H9 (cell line): Measurements from ENCODE around the gene PDXDC1. TPM values are rescaled to one million over a fixed set of nuclear protein-coding genes. Genes with fewer than 3 reads are reported as not detected.

Source experiments
- DNase-seq: peaks from one replicate; pipeline ENCODE4 v3.0.0-alpha.2; 2017
- H2AFZ ChIP-seq: one replicate; pipeline ENCODE4 v1.6.1; 2013; ENCODE audit warnings: mild to moderate bottlenecking, low read length, control low read depth, moderate library complexity
- H2AK5ac ChIP-seq: 2 replicates; pipeline ENCODE4 v1.6.1; 2013; ENCODE audit warnings: low read length, control low read depth, mixed read lengths; ENCODE audit not compliant: insufficient read length
- H2BK120ac ChIP-seq: one replicate; pipeline ENCODE4 v1.6.1; 2013; ENCODE audit warnings: low read depth, mild to moderate bottlenecking, low read length, control low read depth, inconsistent platforms; ENCODE audit not compliant: poor library complexity, severe bottlenecking
- H2BK12ac ChIP-seq: 2 replicates; pipeline ENCODE4 v1.6.1; 2013; ENCODE audit warnings: low read length, control low read depth, mixed read lengths, low read depth; ENCODE audit not compliant: insufficient read length
- H2BK15ac ChIP-seq: 2 replicates; pipeline ENCODE4 v1.6.1; 2013; ENCODE audit warnings: low read depth, low read length, control low read depth
- H2BK20ac ChIP-seq: one replicate; pipeline ENCODE4 v1.6.1; 2013; ENCODE audit warnings: low read depth, mild to moderate bottlenecking, low read length, control low read depth, inconsistent platforms; ENCODE audit not compliant: poor library complexity, severe bottlenecking
- H2BK5ac ChIP-seq: 2 replicates; pipeline ENCODE4 v1.6.1; 2013; ENCODE audit warnings: low read length, control low read depth, mixed read lengths; ENCODE audit not compliant: insufficient read length
- H3K14ac ChIP-seq: 2 replicates; pipeline ENCODE4 v1.6.1; 2013; ENCODE audit warnings: low read length, control low read depth; ENCODE audit not compliant: insufficient read depth
- H3K18ac ChIP-seq: 2 replicates; pipeline ENCODE4 v1.6.1; 2013; ENCODE audit warnings: low read depth, mild to moderate bottlenecking, mixed read lengths, low read length, control low read depth; ENCODE audit not compliant: insufficient read length
- H3K23ac ChIP-seq: 2 replicates; pipeline ENCODE4 v1.6.1; 2013; ENCODE audit warnings: low read length, control low read depth, mixed read lengths, low read depth; ENCODE audit not compliant: insufficient read length
- H3K23me2 ChIP-seq: 2 replicates; pipeline ENCODE4 v1.6.1; 2013; ENCODE audit warnings: low read depth, mild to moderate bottlenecking, mixed read lengths, low read length, control low read depth; ENCODE audit not compliant: insufficient read length, poor library complexity, severe bottlenecking
- H3K27ac ChIP-seq: 2 replicates; pipeline ENCODE4 v1.5.1; 2013; ENCODE audit warnings: low read length, control low read depth, mixed read lengths, low read depth; ENCODE audit not compliant: insufficient read length
- H3K27me3 ChIP-seq: 2 replicates; pipeline ENCODE4 v1.6.1; 2013; ENCODE audit warnings: low read length, control low read depth, inconsistent platforms; ENCODE audit not compliant: insufficient read depth
- H3K4ac ChIP-seq: 2 replicates; pipeline ENCODE4 v1.6.1; 2013; ENCODE audit warnings: low read depth, mild to moderate bottlenecking, control low read depth, inconsistent platforms, low read length, moderate library complexity
- H3K4me1 ChIP-seq: 2 replicates; pipeline ENCODE4 v1.6.1; 2013; ENCODE audit warnings: low read length, control low read depth, inconsistent platforms; ENCODE audit not compliant: insufficient read depth
- H3K4me2 ChIP-seq: 2 replicates; pipeline ENCODE4 v1.6.1; 2013; ENCODE audit warnings: low read length, control low read depth, mixed read lengths; ENCODE audit not compliant: insufficient read length, insufficient read depth
- H3K56ac ChIP-seq: 2 replicates; pipeline ENCODE4 v1.6.1; 2013; ENCODE audit warnings: low read depth, mild to moderate bottlenecking, mixed read lengths, low read length, control low read depth; ENCODE audit not compliant: insufficient read length
- H3K79me1 ChIP-seq: 2 replicates; pipeline ENCODE4 v1.6.1; 2013; ENCODE audit warnings: low read depth, mild to moderate bottlenecking, moderate library complexity, low read length, control low read depth, inconsistent platforms; ENCODE audit not compliant: insufficient read depth, poor library complexity, severe bottlenecking
- H3K79me2 ChIP-seq: 2 replicates; pipeline ENCODE4 v1.6.1; 2013; ENCODE audit warnings: low read length, control low read depth, inconsistent platforms; ENCODE audit not compliant: insufficient read depth
- H3K9ac ChIP-seq: 2 replicates; pipeline ENCODE4 v1.6.1; 2013; ENCODE audit warnings: low read length, control low read depth, mixed read lengths; ENCODE audit not compliant: insufficient read length; ENCODE audit errors: extremely low read depth
- H3K9me3 ChIP-seq: one replicate; pipeline ENCODE4 v1.6.1; 2013; ENCODE audit warnings: low read depth, low read length, inconsistent platforms; ENCODE audit not compliant: control insufficient read depth
- H3T11ph ChIP-seq: one replicate; pipeline ENCODE4 v1.6.1; 2013; ENCODE audit warnings: mild to moderate bottlenecking, low read length, control low read depth, inconsistent platforms
- H4K20me1 ChIP-seq: one replicate; pipeline ENCODE4 v1.6.1; 2013; ENCODE audit not compliant: control insufficient read depth, insufficient read length, insufficient read depth
- H4K5ac ChIP-seq: 2 replicates; pipeline ENCODE4 v1.6.1; 2013; ENCODE audit warnings: low read depth, mild to moderate bottlenecking, mixed read lengths, low read length, control low read depth; ENCODE audit not compliant: insufficient read length
- H4K8ac ChIP-seq: replicated peaks from 2 replicates; pipeline ENCODE4 v1.6.1; 2013; ENCODE audit warnings: low read length, control low read depth, mixed read lengths, low read depth; ENCODE audit not compliant: insufficient read length
- H4K91ac ChIP-seq: 2 replicates; pipeline ENCODE4 v1.6.1; 2013; ENCODE audit warnings: low read depth, mild to moderate bottlenecking, moderate library complexity, mixed read lengths, low read length, control low read depth; ENCODE audit not compliant: insufficient read length
- H3K27ac Mint-ChIP-seq, 3 experiments: 2 replicates in 2 of 3; 3 replicates in 1 of 3; pipeline ENCODE4 v1.8.0; 2020 to 2021; ENCODE audit warnings: mixed read lengths in 3 of 3, mild to moderate bottlenecking in 1 of 3, moderate library complexity in 1 of 3
- H3K27me3 Mint-ChIP-seq: 2 replicates; pipeline ENCODE4 v1.8.0; 2021; ENCODE audit warnings: low read depth, mild to moderate bottlenecking, moderate library complexity, mixed read lengths
- H3K36me3 Mint-ChIP-seq, 3 experiments: 2 replicates in 2 of 3; 3 replicates in 1 of 3; pipeline ENCODE4 v1.8.0; 2020 to 2021; ENCODE audit warnings: low read depth in 3 of 3, mixed read lengths in 3 of 3; ENCODE audit not compliant: insufficient read depth in 1 of 3
- H3K4me1 Mint-ChIP-seq, 2 experiments: 2 replicates each; pipeline ENCODE4 v1.8.0; 2020; ENCODE audit warnings: mixed read lengths in 2 of 2
- H3K4me3 Mint-ChIP-seq, 2 experiments: 2 replicates in 1 of 2; 3 replicates in 1 of 2; pipeline ENCODE4 v1.8.0; 2020 to 2021; ENCODE audit warnings: mild to moderate bottlenecking in 2 of 2, mixed read lengths in 2 of 2, moderate library complexity in 1 of 2
- H3K9me3 Mint-ChIP-seq, 2 experiments: 2 replicates in 1 of 2; 3 replicates in 1 of 2; pipeline ENCODE4 v1.8.0; 2020; ENCODE audit warnings: mild to moderate bottlenecking in 2 of 2, mixed read lengths in 2 of 2, moderate library complexity in 1 of 2
- WGBS: extraction: QIAGEN DNeasy Blood & Tissue Kit; methylation state at CpG from one replicate; pipeline ENCODE4 v1.1.7; 2013; ENCODE audit warnings: missing lambda C conversion rate, low lambda C conversion rate, mixed read lengths; ENCODE audit not compliant: insufficient read length; ENCODE audit errors: extremely low coverage; 5-methylcytosine and 5-hydroxymethylcytosine counted together
- total RNA-seq: library from RNA; stranded (reverse); gene quantifications from 2 replicates; pipeline ENCODE4 v1.2.1, GENCODE V29; 2021
- TF ChIP-seq, protein P1 (sequence below): fragments of 200-600 bp; sonication (generic); conservative IDR thresholded peaks from 3 replicates; pipeline ENCODE4 v1.8.0; 2021; ENCODE audit warnings: antibody characterized with exemption, mild to moderate bottlenecking

The PDXDC1 gene
- total RNA-seq, 1 experiment from 2014 or later, result 112 TPM

DNA sequence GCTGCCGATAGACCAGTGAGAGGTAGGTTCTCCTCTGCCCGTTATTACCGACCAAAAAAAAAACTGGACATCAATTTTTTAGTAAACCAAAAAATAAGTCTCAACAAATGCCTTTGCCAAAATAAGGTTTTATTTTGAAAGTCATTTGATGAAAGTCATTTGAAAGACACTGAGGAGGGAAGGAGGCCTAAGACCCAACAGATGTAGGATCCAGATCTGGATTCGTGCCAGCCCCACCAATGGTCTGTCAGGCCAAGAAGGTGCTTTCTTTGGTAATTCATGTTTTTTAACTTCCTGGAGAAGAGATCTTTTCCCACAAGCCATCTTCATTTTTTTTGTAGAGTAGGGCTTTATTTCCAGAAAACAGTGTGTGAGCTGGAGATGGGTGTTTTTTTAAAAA, 62.9 kb downstream of the PDXDC1 start:
- H3T11ph ChIP-seq, result no peak overlapping the region
- H3K9ac ChIP-seq, result no peak overlapping the region
- H3K56ac ChIP-seq, result no peak overlapping the region
- no peak overlapping the region for H2BK15ac ChIP-seq
- H3K79me2 ChIP-seq, result no peaks in the 10 kb centered on the region
- H2BK120ac ChIP-seq, result no peak overlapping the region
- no peaks in the 10 kb centered on the region for H3K27me3 Mint-ChIP-seq
- no peaks in the 10 kb centered on the region for H3K4me1 ChIP-seq
- no peaks in the 10 kb centered on the region for H4K20me1 ChIP-seq
- no peak overlapping the region for H4K5ac ChIP-seq
- no peak overlapping the region for H2AK5ac ChIP-seq
- H3K18ac ChIP-seq, result no peak overlapping the region
- no peak overlapping the region for H2BK12ac ChIP-seq
- H3K79me1 ChIP-seq, result no peaks in the 10 kb centered on the region
- TF ChIP-seq, protein P1, sequence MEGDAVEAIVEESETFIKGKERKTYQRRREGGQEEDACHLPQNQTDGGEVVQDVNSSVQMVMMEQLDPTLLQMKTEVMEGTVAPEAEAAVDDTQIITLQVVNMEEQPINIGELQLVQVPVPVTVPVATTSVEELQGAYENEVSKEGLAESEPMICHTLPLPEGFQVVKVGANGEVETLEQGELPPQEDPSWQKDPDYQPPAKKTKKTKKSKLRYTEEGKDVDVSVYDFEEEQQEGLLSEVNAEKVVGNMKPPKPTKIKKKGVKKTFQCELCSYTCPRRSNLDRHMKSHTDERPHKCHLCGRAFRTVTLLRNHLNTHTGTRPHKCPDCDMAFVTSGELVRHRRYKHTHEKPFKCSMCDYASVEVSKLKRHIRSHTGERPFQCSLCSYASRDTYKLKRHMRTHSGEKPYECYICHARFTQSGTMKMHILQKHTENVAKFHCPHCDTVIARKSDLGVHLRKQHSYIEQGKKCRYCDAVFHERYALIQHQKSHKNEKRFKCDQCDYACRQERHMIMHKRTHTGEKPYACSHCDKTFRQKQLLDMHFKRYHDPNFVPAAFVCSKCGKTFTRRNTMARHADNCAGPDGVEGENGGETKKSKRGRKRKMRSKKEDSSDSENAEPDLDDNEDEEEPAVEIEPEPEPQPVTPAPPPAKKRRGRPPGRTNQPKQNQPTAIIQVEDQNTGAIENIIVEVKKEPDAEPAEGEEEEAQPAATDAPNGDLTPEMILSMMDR, result no peak
- no peaks in the 10 kb centered on the region for H3K4me1 Mint-ChIP-seq
- H4K8ac ChIP-seq, result no peak overlapping the region
- H3K36me3 Mint-ChIP-seq, result peaks cover 20 to 86% (median 64%) of the 10 kb centered on the region in 3 experiments; a peak in 6 of 7 replicates
- no peaks in the 10 kb centered on the region for H3K27me3 ChIP-seq
- H3K23me2 ChIP-seq, result no peaks in the 10 kb centered on the region
- no peak overlapping the region for H2BK20ac ChIP-seq
- H3K4me2 ChIP-seq, result no peak overlapping the region
- H3K27ac Mint-ChIP-seq, result no peak overlapping the region
- no peak for DNase-seq
- H2BK5ac ChIP-seq, result no peak overlapping the region
- H3K9me3 ChIP-seq, result no peaks in the 10 kb centered on the region
- H2AFZ ChIP-seq, result no peak overlapping the region
- no peak overlapping the region for H3K4me3 Mint-ChIP-seq
- H3K9me3 Mint-ChIP-seq, result no peaks in the 10 kb centered on the region
- no CpG with 5 or more reads among the region's 4 CpGs for WGBS
- no peak overlapping the region for H3K14ac ChIP-seq
- no peak overlapping the region for H3K27ac ChIP-seq
- H4K91ac ChIP-seq, result no peak overlapping the region
- no peak overlapping the region for H3K4ac ChIP-seq
- no peak overlapping the region for H3K23ac ChIP-seq
